Spleen (tissue), 7 donors: ENCODE results near the gene GANAB.

Source experiments
- POLR2A ChIP-seq, 3 donors: fragments of 450-650 bp; IDR thresholded peaks; one replicate each; pipeline ENCODE4 v1.5.1; 2017; ENCODE audit warnings: antibody characterized with exemption in 3 of 3, mild to moderate bottlenecking in 1 of 3
- POLR2AphosphoS5 ChIP-seq, 3 donors: sonication (generic); formaldehyde crosslinking; IDR thresholded peaks; one replicate each; pipeline ENCODE4 v1.5.1; 2017; ENCODE audit warnings: antibody characterized with exemption in 3 of 3
- TF ChIP-seq, protein P1 (sequence below), 11 experiments: fragments of 200-600 bp in 7 of 11; fragments of 450-650 bp in 4 of 11; sonication (generic) in 4 of 11; IDR thresholded peaks in 8 of 11; conservative IDR thresholded peaks in 3 of 11; 1 replicate in 7 of 11; 2 replicates in 4 of 11; pipeline versions ENCODE4 v1.4.0 to v1.8.0; 2016 to 2021; ENCODE audit warnings: antibody characterized with exemption in 11 of 11, inconsistent platforms in 4 of 11, mild to moderate bottlenecking in 1 of 11
- donor health status: DM: no; HTN: no; CAD: no; lungs with moderate emphysema.
- donor health status: DM: no; HTN: no; CAD: no.
- donor health status: DM: no; HTN: no; CAD: no.

DNA sequence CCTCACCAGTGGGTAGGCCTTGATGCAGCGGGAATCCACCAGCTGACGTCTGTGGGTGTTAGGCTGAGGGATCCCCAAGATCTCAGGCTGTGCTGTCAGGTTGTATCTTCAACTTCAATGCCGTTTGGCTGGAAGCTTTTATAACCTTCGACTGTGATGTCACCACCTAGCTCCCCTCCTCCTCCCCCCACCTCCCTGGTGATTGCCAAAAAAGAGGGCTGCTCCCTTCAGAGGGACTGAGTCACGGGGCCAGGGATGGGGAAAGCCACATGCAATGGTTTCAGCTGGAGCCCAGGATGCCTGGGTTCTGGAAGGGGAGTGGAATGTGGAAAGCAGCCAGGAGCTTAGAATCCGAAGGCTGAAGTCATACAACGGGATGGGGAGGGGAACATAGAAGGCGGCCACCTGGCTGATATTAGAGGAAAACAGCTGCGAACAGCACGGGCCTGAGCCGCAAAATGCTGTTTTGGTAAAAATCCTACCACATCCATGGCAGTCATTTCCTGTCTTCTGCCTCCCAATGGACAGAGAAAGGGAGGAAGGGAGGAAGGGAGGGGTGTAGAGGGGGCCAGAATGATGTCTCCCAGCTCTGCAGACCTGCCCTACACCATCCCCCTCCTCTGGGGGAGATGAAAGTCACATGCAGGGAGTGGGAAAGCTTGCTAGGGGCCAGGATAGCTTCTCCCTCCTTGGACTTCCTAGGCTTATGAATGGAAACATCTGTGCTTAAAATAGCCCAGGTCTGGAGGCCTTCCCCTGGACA is 43.2 kb upstream of the GANAB start, which contains the start of gene LRRN4CL:
- TF ChIP-seq, protein P1, sequence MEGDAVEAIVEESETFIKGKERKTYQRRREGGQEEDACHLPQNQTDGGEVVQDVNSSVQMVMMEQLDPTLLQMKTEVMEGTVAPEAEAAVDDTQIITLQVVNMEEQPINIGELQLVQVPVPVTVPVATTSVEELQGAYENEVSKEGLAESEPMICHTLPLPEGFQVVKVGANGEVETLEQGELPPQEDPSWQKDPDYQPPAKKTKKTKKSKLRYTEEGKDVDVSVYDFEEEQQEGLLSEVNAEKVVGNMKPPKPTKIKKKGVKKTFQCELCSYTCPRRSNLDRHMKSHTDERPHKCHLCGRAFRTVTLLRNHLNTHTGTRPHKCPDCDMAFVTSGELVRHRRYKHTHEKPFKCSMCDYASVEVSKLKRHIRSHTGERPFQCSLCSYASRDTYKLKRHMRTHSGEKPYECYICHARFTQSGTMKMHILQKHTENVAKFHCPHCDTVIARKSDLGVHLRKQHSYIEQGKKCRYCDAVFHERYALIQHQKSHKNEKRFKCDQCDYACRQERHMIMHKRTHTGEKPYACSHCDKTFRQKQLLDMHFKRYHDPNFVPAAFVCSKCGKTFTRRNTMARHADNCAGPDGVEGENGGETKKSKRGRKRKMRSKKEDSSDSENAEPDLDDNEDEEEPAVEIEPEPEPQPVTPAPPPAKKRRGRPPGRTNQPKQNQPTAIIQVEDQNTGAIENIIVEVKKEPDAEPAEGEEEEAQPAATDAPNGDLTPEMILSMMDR (IDR thresholded peaks at IDR 0.05 in 8 of 11, conservative IDR thresholded peaks at IDR 0.05 in 3 of 11), result no peak
- TF ChIP-seq POLR2A (IDR thresholded peaks at IDR 0.05), result no peak
- TF ChIP-seq POLR2AphosphoS5 (IDR thresholded peaks at IDR 0.05), result no peak
